ENCODE data around the gene RAB44.

DNA sequence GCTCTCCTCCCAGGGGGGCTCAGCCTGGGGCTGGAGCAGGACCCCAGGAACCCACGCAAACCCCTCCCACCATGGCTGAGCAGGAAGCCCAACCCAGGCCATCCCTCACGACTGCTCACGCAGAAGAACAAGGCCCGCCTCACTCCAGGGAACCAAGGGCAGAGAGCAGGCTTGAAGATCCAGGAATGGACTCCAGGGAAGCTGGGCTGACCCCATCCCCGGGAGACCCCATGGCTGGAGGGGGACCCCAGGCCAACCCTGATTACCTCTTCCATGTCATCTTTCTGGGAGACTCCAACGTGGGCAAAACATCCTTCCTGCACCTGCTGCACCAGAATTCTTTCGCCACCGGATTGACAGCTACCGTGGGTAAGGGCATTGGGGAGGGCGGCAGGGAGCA is 24.7 kb downstream of the RAB44 start:
- TF ChIP-seq, protein P1, sequence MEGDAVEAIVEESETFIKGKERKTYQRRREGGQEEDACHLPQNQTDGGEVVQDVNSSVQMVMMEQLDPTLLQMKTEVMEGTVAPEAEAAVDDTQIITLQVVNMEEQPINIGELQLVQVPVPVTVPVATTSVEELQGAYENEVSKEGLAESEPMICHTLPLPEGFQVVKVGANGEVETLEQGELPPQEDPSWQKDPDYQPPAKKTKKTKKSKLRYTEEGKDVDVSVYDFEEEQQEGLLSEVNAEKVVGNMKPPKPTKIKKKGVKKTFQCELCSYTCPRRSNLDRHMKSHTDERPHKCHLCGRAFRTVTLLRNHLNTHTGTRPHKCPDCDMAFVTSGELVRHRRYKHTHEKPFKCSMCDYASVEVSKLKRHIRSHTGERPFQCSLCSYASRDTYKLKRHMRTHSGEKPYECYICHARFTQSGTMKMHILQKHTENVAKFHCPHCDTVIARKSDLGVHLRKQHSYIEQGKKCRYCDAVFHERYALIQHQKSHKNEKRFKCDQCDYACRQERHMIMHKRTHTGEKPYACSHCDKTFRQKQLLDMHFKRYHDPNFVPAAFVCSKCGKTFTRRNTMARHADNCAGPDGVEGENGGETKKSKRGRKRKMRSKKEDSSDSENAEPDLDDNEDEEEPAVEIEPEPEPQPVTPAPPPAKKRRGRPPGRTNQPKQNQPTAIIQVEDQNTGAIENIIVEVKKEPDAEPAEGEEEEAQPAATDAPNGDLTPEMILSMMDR (IDR thresholded peaks at IDR 0.05) = no peak
- no peak for TF ChIP-seq POLR2AphosphoS5 (IDR thresholded peaks at IDR 0.05; ENCODE audit: low read depth, low read length)
- TF ChIP-seq SMC3 (IDR thresholded peaks at IDR 0.05; ENCODE audit: low read depth, low read length) = no peak
- TF ChIP-seq SIN3A (IDR thresholded peaks at IDR 0.05; ENCODE audit: borderline replicate concordance, low read depth, low read length) = no peak
- no peak for TF ChIP-seq TAF1 (IDR thresholded peaks at IDR 0.05; ENCODE audit: borderline replicate concordance, low read depth, low read length)
- no peak for TF ChIP-seq CHD2 (IDR thresholded peaks at IDR 0.05; ENCODE audit: low read length, partially characterized antibody)
- no peak for TF ChIP-seq EP300 (IDR thresholded peaks at IDR 0.05; ENCODE audit: borderline replicate concordance in 1 of 2, low read depth in 1 of 2, low read length in 1 of 2)
- TF ChIP-seq GABPA (IDR thresholded peaks at IDR 0.05; ENCODE audit: low read depth) = no peak
- TF ChIP-seq, protein P2, sequence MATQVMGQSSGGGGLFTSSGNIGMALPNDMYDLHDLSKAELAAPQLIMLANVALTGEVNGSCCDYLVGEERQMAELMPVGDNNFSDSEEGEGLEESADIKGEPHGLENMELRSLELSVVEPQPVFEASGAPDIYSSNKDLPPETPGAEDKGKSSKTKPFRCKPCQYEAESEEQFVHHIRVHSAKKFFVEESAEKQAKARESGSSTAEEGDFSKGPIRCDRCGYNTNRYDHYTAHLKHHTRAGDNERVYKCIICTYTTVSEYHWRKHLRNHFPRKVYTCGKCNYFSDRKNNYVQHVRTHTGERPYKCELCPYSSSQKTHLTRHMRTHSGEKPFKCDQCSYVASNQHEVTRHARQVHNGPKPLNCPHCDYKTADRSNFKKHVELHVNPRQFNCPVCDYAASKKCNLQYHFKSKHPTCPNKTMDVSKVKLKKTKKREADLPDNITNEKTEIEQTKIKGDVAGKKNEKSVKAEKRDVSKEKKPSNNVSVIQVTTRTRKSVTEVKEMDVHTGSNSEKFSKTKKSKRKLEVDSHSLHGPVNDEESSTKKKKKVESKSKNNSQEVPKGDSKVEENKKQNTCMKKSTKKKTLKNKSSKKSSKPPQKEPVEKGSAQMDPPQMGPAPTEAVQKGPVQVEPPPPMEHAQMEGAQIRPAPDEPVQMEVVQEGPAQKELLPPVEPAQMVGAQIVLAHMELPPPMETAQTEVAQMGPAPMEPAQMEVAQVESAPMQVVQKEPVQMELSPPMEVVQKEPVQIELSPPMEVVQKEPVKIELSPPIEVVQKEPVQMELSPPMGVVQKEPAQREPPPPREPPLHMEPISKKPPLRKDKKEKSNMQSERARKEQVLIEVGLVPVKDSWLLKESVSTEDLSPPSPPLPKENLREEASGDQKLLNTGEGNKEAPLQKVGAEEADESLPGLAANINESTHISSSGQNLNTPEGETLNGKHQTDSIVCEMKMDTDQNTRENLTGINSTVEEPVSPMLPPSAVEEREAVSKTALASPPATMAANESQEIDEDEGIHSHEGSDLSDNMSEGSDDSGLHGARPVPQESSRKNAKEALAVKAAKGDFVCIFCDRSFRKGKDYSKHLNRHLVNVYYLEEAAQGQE (IDR thresholded peaks at IDR 0.05; ENCODE audit: low read depth, low read length) = no peak
- TF ChIP-seq, protein P3, sequence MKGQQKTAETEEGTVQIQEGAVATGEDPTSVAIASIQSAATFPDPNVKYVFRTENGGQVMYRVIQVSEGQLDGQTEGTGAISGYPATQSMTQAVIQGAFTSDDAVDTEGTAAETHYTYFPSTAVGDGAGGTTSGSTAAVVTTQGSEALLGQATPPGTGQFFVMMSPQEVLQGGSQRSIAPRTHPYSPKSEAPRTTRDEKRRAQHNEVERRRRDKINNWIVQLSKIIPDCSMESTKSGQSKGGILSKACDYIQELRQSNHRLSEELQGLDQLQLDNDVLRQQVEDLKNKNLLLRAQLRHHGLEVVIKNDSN (IDR thresholded peaks at IDR 0.05; ENCODE audit: borderline replicate concordance, low read depth) = no peak
- no peak for TF ChIP-seq YY1 (IDR thresholded peaks at IDR 0.05; ENCODE audit: low read depth)

Measured in SK-N-SH (cell line).